Naive thymus-derived CD4-positive, alpha-beta T cell (primary cell): ENCODE results near the gene LSP1. TPM values are rescaled to one million over a fixed set of nuclear protein-coding genes. Genes with fewer than 3 reads are reported as not detected.

Experiments
- ATAC-seq: fragments of 150-1000 bp; cut with Tn5 transposase; 2 replicates; pipeline ENCODE4 v1.10.0; 2021; ENCODE audit warnings: mild to moderate bottlenecking, moderate library complexity
- CTCF ChIA-PET: fragments of 350-600 bp; sonication (Branson Sonifier 250); formaldehyde crosslinking; loops from one replicate; lab custom pipeline; 2021; ENCODE audit warnings: antibody characterized with exemption; lab: Charles Lee
- POLR2A ChIA-PET: fragments of 350-600 bp; sonication (Branson Sonifier 250); formaldehyde crosslinking; loops from one replicate; lab custom pipeline; 2021; ENCODE audit warnings: antibody characterized with exemption, inconsistent platforms; lab: Charles Lee
- DNase-seq, 9 donors: peaks; one replicate each; pipeline versions ENCODE4 v3.0.0 to v3.0.0-alpha.2; 2020 to 2022; ENCODE audit warnings: mixed read lengths in 1 of 9
- H3K27ac ChIP-seq: one replicate; pipeline ENCODE4 v1.7.0; 2013; ENCODE audit warnings: mild to moderate bottlenecking, low read depth, low read length, moderate library complexity
- H3K27me3 ChIP-seq, 2 donors: one replicate each; pipeline ENCODE4 v1.7.0; 2013; ENCODE audit warnings: low read length in 2 of 2, mild to moderate bottlenecking in 2 of 2, moderate library complexity in 2 of 2; ENCODE audit not compliant: control insufficient read depth in 2 of 2, insufficient read depth in 2 of 2
- H3K36me3 ChIP-seq, 3 experiments: 1 replicate in 2 of 3; 2 replicates in 1 of 3; pipeline ENCODE4 v1.7.0; 2013; ENCODE audit warnings: low read length in 3 of 3, mild to moderate bottlenecking in 3 of 3, moderate library complexity in 1 of 3; ENCODE audit not compliant: insufficient read depth in 3 of 3, control insufficient read depth in 2 of 3
- H3K4me1 ChIP-seq, 2 donors: one replicate each; pipeline ENCODE4 v1.7.0; 2013; ENCODE audit warnings: low read length in 2 of 2, mild to moderate bottlenecking in 2 of 2, moderate library complexity in 1 of 2; ENCODE audit not compliant: control insufficient read depth in 2 of 2, insufficient read depth in 2 of 2
- H3K4me3 ChIP-seq: 2 replicates; pipeline ENCODE4 v1.7.0; 2013; ENCODE audit warnings: mild to moderate bottlenecking, low read length
- H3K9me3 ChIP-seq, 3 experiments: 1 replicate in 2 of 3; 2 replicates in 1 of 3; pipeline ENCODE4 v1.7.0; 2013; ENCODE audit warnings: low read length in 3 of 3; ENCODE audit not compliant: control insufficient read depth in 2 of 3
- H3K27ac Mint-ChIP-seq, 9 donors: one replicate each; pipeline ENCODE4 v1.8.0; 2020 to 2022; ENCODE audit warnings: mixed read lengths in 9 of 9, mild to moderate bottlenecking in 8 of 9, moderate library complexity in 5 of 9, inconsistent platforms in 2 of 9
- H3K27me3 Mint-ChIP-seq, 5 donors: one replicate each; pipeline ENCODE4 v1.8.0; 2021 to 2022; ENCODE audit warnings: mixed read lengths in 5 of 5, mild to moderate bottlenecking in 1 of 5
- H3K36me3 Mint-ChIP-seq, 5 donors: one replicate each; pipeline ENCODE4 v1.8.0; 2020 to 2022; ENCODE audit warnings: mixed read lengths in 5 of 5, mild to moderate bottlenecking in 3 of 5, inconsistent platforms in 1 of 5
- H3K4me1 Mint-ChIP-seq, 7 donors: one replicate each; pipeline ENCODE4 v1.8.0; 2020 to 2022; ENCODE audit warnings: mixed read lengths in 7 of 7, mild to moderate bottlenecking in 3 of 7, inconsistent platforms in 1 of 7
- H3K4me3 Mint-ChIP-seq, 10 donors: one replicate each; pipeline ENCODE4 v1.8.0; 2020 to 2022; ENCODE audit warnings: mild to moderate bottlenecking in 10 of 10, mixed read lengths in 10 of 10, moderate library complexity in 6 of 10, inconsistent platforms in 2 of 10
- H3K9me3 Mint-ChIP-seq, 11 donors: one replicate each; pipeline ENCODE4 v1.8.0; 2020 to 2022; ENCODE audit warnings: mixed read lengths in 11 of 11, mild to moderate bottlenecking in 4 of 11, inconsistent platforms in 1 of 11, moderate library complexity in 1 of 11
- intact Hi-C, 2 donors: fragments of 100-400 bp; cut with micrococcal nuclease; formaldehyde crosslinking; loops; one replicate each; pipeline ENCODE4 v1.15.1; 2023
- polyA plus RNA-seq, 2 donors: library from polyadenylated mRNA; unstranded; fragments of 300-500 nt; fragmentation: Illumina TruSeq; gene quantifications; one replicate each; pipeline ENCODE4 v1.2.3, GENCODE V29; 2021
- total RNA-seq, 6 experiments: library from RNA in 5 of 6; stranded (reverse) in 5 of 6; gene quantifications; 1 replicate in 5 of 6; 2 replicates in 1 of 6; pipeline ENCODE4 v1.2.3 and lab custom pipeline; 2021 to 2026

Gene LSP1
- total and polyA plus RNA-seq, 7 experiments from 2014 or later = 248 to 578 (median 295) TPM

DNA sequence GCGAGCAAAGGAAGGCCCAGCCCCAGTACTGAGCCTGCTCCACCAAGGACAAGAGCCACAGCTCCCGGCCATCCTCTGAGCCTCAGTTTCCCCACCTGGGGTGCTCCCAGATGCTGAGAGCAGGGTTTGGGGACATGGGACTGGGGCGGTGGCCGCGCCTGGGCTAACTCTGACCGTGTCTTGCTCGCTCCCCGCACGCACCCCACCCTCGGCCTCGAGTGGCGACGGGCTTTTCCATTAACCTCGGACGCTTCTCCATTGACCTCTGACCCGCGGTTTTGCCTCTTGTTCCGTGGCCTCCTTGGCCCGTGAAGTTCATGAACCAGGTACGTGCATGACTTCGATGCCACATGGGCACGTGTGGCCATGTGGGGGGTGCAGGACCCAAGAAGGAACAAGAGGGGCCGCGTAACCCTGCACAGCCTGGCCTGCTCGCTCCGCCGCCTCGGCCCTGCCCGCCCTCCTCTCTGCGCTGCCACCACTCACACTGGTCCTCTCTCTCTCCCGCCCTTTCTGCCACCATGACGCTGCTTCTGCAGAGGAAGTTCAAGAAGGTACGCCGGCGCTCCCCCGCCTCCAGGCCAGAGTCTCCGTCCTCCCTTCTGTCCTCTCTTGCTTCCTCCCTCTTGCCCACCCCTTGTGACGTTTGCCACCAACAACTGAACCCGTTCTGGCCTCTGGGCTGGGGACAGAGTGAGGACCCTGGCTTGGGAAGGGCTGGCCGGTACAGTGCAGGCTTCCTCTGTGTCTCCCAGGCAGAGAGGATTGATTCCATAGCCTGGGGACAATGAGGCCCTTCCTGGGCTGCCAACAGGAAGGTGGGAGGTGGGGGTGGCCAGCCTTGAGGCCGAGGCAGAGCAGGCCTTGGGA, 73.5 kb downstream of the LSP1 start:
- no peaks in the 10 kb centered on the region for H3K4me1 ChIP-seq
- H3K4me3 Mint-ChIP-seq = no peak overlapping the region
- H3K9me3 ChIP-seq = no peaks in the 10 kb centered on the region
- H3K27ac ChIP-seq = no peak overlapping the region
- H3K27me3 ChIP-seq = no peaks in the 10 kb centered on the region
- DNase-seq (no peak), ATAC-seq (peak; percentile 37)
- H3K9me3 Mint-ChIP-seq = no peaks in the 10 kb centered on the region
- intact Hi-C loops = no loop called here
- peak overlapping the region in 1 of 9 donors; percentile 34 for H3K27ac Mint-ChIP-seq
- H3K27me3 Mint-ChIP-seq = peaks cover 0 to 7% (median 5%) of the 10 kb centered on the region in 5 donors
- no peaks in the 10 kb centered on the region for H3K36me3 Mint-ChIP-seq
- POLR2A ChIA-PET = no interaction called here
- peaks cover 3 to 16% (median 10%) of the 10 kb centered on the region in 7 donors for H3K4me1 Mint-ChIP-seq
- CTCF ChIA-PET = no interaction called here
- no peak overlapping the region for H3K4me3 ChIP-seq
- H3K36me3 ChIP-seq = no peaks in the 10 kb centered on the region

DNA sequence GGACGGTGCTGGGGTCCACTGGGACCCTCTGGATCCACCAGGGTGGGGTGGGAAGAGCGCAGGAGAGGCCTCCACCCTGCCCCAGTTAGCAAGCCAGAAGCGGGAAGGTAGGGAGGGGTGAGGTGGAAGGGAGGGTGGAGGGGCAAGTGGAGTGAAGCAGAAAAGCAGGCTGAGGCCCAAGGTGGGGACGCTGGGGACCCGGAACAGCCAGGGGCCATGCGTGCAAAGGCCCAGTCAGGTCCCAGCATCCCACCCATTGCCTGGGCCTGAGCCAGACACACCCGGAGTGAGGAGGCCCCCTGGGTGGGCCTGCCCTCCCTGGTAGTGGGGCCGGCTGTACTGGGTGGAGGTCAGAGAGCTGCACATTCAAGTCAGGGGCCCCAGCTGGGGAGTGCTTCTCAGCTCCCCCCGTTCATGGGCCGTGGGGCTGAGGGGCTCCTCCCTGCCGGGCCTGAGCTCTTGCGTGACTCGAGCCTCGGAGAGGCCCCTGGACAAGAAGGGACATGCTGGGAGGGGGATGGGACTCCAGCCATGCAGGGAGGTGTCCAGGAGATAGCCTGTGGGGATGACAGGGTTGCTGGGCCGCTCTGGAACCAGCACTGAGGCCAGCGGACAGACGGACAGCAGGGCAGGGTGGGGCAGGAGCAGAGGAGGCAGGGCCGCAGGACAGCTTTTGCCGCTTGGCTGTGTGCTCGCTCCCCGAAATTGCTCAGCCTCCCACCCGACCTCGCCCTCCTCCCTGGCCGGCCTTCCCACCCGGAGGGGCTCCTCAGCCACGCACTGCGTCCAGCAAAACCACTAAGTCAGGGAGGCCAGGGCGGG, 74.4 kb downstream of the LSP1 start:
- ATAC-seq = no peak
- no peak overlapping the region for H3K4me3 Mint-ChIP-seq

DNA sequence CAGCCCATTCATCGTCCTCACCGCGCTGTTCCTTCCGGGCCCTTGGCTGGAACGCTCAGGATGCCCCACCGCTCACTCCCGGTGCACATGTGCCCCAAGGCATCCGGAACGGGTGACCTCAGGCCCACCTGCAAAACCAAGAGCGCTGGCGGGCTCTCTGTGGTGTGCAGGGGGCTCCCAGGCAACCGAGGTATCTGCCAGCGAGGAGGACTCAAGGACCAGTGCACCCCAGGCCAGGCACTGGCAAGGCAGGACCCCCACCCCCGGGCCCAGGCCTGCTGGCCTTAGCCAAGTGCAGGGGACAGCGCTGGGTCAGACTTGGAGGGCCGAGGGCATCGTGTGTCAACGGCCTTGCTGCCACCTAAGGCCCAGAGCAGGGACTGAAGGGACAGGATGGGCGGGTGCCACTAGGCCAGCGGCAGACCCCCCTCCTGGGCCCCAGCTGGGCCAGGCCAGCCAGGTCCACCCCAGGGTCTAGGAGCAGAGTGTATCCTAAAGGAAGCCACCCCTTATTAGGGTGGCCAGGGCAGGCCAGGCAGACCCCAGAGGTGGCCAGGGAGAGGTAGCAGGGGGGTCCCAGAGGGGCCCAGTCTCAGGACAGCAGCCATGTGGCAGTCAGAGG, 75.1 kb downstream of the LSP1 start:
- no peak for DNase-seq
- no peaks in the 10 kb centered on the region for H3K27me3 ChIP-seq
- H3K4me3 ChIP-seq = no peak overlapping the region
- H3K27ac ChIP-seq = no peak overlapping the region
- no peaks in the 10 kb centered on the region for H3K9me3 ChIP-seq
- Mint-ChIP-seq H3K36me3 (no peaks in the 10 kb centered on the region), H3K4me1 (peaks cover 0 to 16% (median 11%) of the 10 kb centered on the region in 7 donors), H3K27ac (no peak overlapping the region), H3K27me3 (peaks cover 0 to 9% (median 7%) of the 10 kb centered on the region in 5 donors), H3K4me3 (no peak overlapping the region), H3K9me3 (peaks cover 0 to 2% (median 0%) of the 10 kb centered on the region in 11 donors)
- H3K36me3 ChIP-seq = no peaks in the 10 kb centered on the region
- intact Hi-C loops = no loop called here
- CTCF ChIA-PET = no interaction called here
- ATAC-seq = no peak
- POLR2A ChIA-PET = no interaction called here
- H3K4me1 ChIP-seq = no peaks in the 10 kb centered on the region

More for the DNA sequence above, 74.4 kb downstream of the LSP1 start:
- no peak for DNase-seq
- H3K9me3 Mint-ChIP-seq = no peaks in the 10 kb centered on the region
- H3K4me1 Mint-ChIP-seq = peaks cover 3 to 20% (median 11%) of the 10 kb centered on the region in 7 donors
- H3K27ac Mint-ChIP-seq = no peak overlapping the region
- peaks cover 0 to 9% (median 5%) of the 10 kb centered on the region in 5 donors for H3K27me3 Mint-ChIP-seq
- no peaks in the 10 kb centered on the region for H3K27me3 ChIP-seq
- H3K36me3 ChIP-seq = no peaks in the 10 kb centered on the region
- POLR2A ChIA-PET = no interaction called here
- CTCF ChIA-PET = no interaction called here
- no peak overlapping the region for H3K27ac ChIP-seq
- H3K36me3 Mint-ChIP-seq = no peaks in the 10 kb centered on the region
- no peaks in the 10 kb centered on the region for H3K4me1 ChIP-seq
- H3K9me3 ChIP-seq = no peaks in the 10 kb centered on the region
- no peak overlapping the region for H3K4me3 ChIP-seq
- intact Hi-C loops = no loop called here

DNA sequence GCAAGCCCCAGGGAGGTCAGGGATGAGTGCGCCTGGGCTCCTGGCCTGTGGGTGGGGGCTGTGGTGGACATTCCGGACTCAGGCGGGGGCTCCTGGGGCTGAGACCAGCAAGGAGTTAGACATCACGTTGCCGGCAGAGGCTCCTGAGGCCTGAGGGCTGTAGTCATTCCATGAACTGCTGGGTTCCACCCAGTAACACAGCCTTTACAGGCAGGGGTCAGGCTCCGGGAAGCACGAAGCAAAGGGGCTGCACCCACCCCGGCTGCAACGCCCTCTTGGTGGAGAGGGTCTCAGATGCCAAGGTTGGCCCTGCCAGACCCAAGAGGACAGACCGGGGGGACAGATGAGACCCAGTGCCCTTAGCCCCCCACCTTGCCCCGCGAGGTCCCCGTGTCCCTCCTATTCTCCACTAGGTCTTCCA, 75.6 kb downstream of the LSP1 start:
- no peak overlapping the region for H3K4me3 Mint-ChIP-seq
- H3K27ac ChIP-seq = no peak overlapping the region
- H3K27me3 ChIP-seq = no peaks in the 10 kb centered on the region
- H3K36me3 Mint-ChIP-seq = peaks cover 0 to 1% (median 0%) of the 10 kb centered on the region in 5 donors
- ChIA-PET CTCF (no interaction called here), POLR2A (no interaction called here)
- ATAC-seq = no peak
- intact Hi-C loops = no loop called here
- H3K9me3 Mint-ChIP-seq = peaks cover 0 to 2% (median 0%) of the 10 kb centered on the region in 11 donors
- H3K36me3 ChIP-seq = no peaks in the 10 kb centered on the region
- no peak overlapping the region for H3K27ac Mint-ChIP-seq
- peaks cover 0 to 16% (median 11%) of the 10 kb centered on the region in 7 donors for H3K4me1 Mint-ChIP-seq
- no peaks in the 10 kb centered on the region for H3K9me3 ChIP-seq
- no peak for DNase-seq
- H3K4me3 ChIP-seq = no peak overlapping the region
- H3K27me3 Mint-ChIP-seq = peaks cover 0 to 9% (median 6%) of the 10 kb centered on the region in 5 donors
- no peaks in the 10 kb centered on the region for H3K4me1 ChIP-seq

DNA sequence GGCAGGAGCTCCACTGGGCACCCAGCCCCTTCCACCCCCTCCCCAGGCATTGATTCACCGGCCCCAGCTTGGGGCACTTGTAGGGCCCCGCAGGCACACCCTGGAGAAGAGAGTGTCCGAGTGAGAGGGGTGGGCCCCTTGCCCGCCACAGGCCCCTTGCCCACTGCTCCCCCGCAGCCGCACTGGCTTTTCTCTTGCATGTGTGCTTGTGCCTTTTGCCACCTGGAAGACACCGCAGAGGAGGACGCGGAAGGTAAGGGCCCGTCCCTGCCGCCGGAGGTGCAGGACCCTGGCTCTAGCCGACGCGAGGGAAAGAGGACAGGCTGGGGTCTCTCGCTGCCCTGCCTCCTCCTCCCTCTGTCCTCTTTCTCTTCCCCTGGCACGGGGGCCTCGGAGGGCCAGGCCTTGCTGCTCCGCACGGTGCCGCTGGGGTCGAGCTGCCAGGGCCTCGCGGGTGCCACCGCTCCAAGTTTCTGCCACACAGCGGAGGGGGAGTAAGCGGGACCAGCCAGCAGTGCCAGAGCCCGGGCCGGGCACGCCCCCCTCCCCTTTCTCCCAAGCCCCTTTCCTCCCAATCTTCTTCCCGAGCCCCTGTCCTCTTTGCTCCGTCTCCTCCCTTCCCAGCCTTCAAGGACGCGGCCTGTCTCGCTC, 76.1 kb downstream of the LSP1 start:
- intact Hi-C loops = no loop called here
- H3K4me3 Mint-ChIP-seq = no peak overlapping the region

More for the DNA sequence above, 76.1 kb downstream of the LSP1 start:
- no peak overlapping the region for H3K4me3 ChIP-seq
- no peak for DNase-seq
- no peak for ATAC-seq
- H3K27ac ChIP-seq = no peak overlapping the region
- Mint-ChIP-seq H3K27ac (no peak overlapping the region), H3K36me3 (peaks cover 0 to 3% (median 0%) of the 10 kb centered on the region in 5 donors), H3K9me3 (peaks cover 0 to 2% (median 0%) of the 10 kb centered on the region in 11 donors), H3K4me1 (peaks cover 0 to 10% (median 6%) of the 10 kb centered on the region in 7 donors), H3K27me3 (peaks cover 0 to 9% (median 1%) of the 10 kb centered on the region in 5 donors)
- no peaks in the 10 kb centered on the region for H3K36me3 ChIP-seq
- POLR2A ChIA-PET = interaction anchor here (0.7 kb wide), 1 partner anchor 40 kb away, joined by 3 read pairs; no protein-coding TSS in a partner anchor
- no peaks in the 10 kb centered on the region for H3K9me3 ChIP-seq
- CTCF ChIA-PET = no interaction called here
- H3K27me3 ChIP-seq = no peaks in the 10 kb centered on the region
- no peaks in the 10 kb centered on the region for H3K4me1 ChIP-seq
